ENCODE data around the gene CALB2.

Gene CALB2

GRCh38 chr16:71426880-71427615 lies 68.5 kb downstream of the CALB2 start:
- H3K27me3 Mint-ChIP-seq (ENCODE audit: low read depth, poor library complexity), result peaks cover 78% of the 10 kb centered on the region
- H3K4me1 Mint-ChIP-seq, result no peaks in the 10 kb centered on the region
- H3K27ac Mint-ChIP-seq, result no peak overlapping the region
- H3K9me3 Mint-ChIP-seq, result peaks cover 15% of the 10 kb centered on the region
- no peaks in the 10 kb centered on the region for H3K36me3 Mint-ChIP-seq (ENCODE audit: low read depth)
- no peak for TF ChIP-seq CTCF (IDR thresholded peaks at IDR 0.05)
- peak overlapping the region; percentile 82 for H3K4me3 Mint-ChIP-seq
- DNase-seq, result no peak

- Mint-ChIP-seq H3K4me1 (no peaks in the 10 kb centered on the region), H3K4me3 (no peak overlapping the region), H3K27me3 (ENCODE audit: low read depth, poor library complexity) (peaks cover 74% of the 10 kb centered on the region), H3K27ac (no peak overlapping the region), H3K9me3 (peaks cover 15% of the 10 kb centered on the region), H3K36me3 (ENCODE audit: low read depth) (no peaks in the 10 kb centered on the region)
- DNase-seq, result no peak
- no peak for TF ChIP-seq CTCF (IDR thresholded peaks at IDR 0.05)
These were observed 69.9 kb downstream of the CALB2 start for GRCh38 chr16:71428385-71428784.

GRCh38 chr16:71428883-71429282 lies 70.4 kb downstream of the CALB2 start:
- no peak overlapping the region for H3K27ac Mint-ChIP-seq
- no peaks in the 10 kb centered on the region for H3K4me1 Mint-ChIP-seq
- TF ChIP-seq CTCF (IDR thresholded peaks at IDR 0.05), result no peak
- peaks cover 73% of the 10 kb centered on the region for H3K27me3 Mint-ChIP-seq (ENCODE audit: low read depth, poor library complexity)
- no peak overlapping the region for H3K4me3 Mint-ChIP-seq
- no peaks in the 10 kb centered on the region for H3K36me3 Mint-ChIP-seq (ENCODE audit: low read depth)
- H3K9me3 Mint-ChIP-seq, result peaks cover 15% of the 10 kb centered on the region
- no peak for DNase-seq

GRCh38 chr16:71429581-71429980 lies 71.1 kb downstream of the CALB2 start:
- Mint-ChIP-seq H3K27ac (no peak overlapping the region), H3K9me3 (peaks cover 15% of the 10 kb centered on the region), H3K36me3 (ENCODE audit: low read depth) (no peaks in the 10 kb centered on the region), H3K4me3 (no peak overlapping the region), H3K27me3 (ENCODE audit: low read depth, poor library complexity) (peaks cover 72% of the 10 kb centered on the region), H3K4me1 (no peaks in the 10 kb centered on the region)
- no peak for TF ChIP-seq CTCF (IDR thresholded peaks at IDR 0.05)
- DNase-seq, result no peak

GRCh38 chr16:71430744-71431143 lies 72.2 kb downstream of the CALB2 start:
- DNase-seq, result no peak
- H3K4me1 Mint-ChIP-seq, result no peaks in the 10 kb centered on the region
- no peaks in the 10 kb centered on the region for H3K36me3 Mint-ChIP-seq (ENCODE audit: low read depth)
- no peak for TF ChIP-seq CTCF (IDR thresholded peaks at IDR 0.05)
- H3K27ac Mint-ChIP-seq, result no peak overlapping the region
- H3K9me3 Mint-ChIP-seq, result peaks cover 15% of the 10 kb centered on the region
- no peak overlapping the region for H3K4me3 Mint-ChIP-seq
- H3K27me3 Mint-ChIP-seq (ENCODE audit: low read depth, poor library complexity), result peaks cover 63% of the 10 kb centered on the region

- no peaks in the 10 kb centered on the region for H3K36me3 Mint-ChIP-seq (ENCODE audit: low read depth)
- H3K27ac Mint-ChIP-seq, result no peak overlapping the region
- H3K9me3 Mint-ChIP-seq, result peaks cover 15% of the 10 kb centered on the region
- no peaks in the 10 kb centered on the region for H3K4me1 Mint-ChIP-seq
- H3K27me3 Mint-ChIP-seq (ENCODE audit: low read depth, poor library complexity), result peaks cover 62% of the 10 kb centered on the region
- H3K4me3 Mint-ChIP-seq, result no peak overlapping the region
- TF ChIP-seq CTCF (IDR thresholded peaks at IDR 0.05), result no peak
- DNase-seq, result no peak
These were observed 72.7 kb downstream of the CALB2 start for GRCh38 chr16:71431176-71431575.

Measured in nephron progenitor cell (in vitro differentiated cells).